Measurements from ENCODE around the gene SLC45A3. TPM values are rescaled to one million over a fixed set of nuclear protein-coding genes. Genes with fewer than 3 reads are reported as not detected.

Gene SLC45A3
- total and polyA plus RNA-seq, 2 of the 8 experiments (the other 6 are each of a cell fraction or from before 2014, with no cell fraction given) = 13.0 to 14.3 TPM

- H4K8ac ChIP-seq (ENCODE audit: extremely low read depth, insufficient read depth, low read length) = no peak overlapping the region
- H2AK5ac ChIP-seq (ENCODE audit: low read depth, low read length) = no peak overlapping the region
- H3K14ac ChIP-seq (ENCODE audit: insufficient read length) = no peak overlapping the region
- H3K23ac ChIP-seq (ENCODE audit: insufficient read length) = no peak overlapping the region
- no peak overlapping the region for H4K91ac ChIP-seq (replicated peaks; ENCODE audit: insufficient read length, low read length)
- no peak overlapping the region for H3K27ac ChIP-seq (ENCODE audit: low read depth, low read length)
- H3K79me1 ChIP-seq (ENCODE audit: low read depth, low read length) = no peaks in the 10 kb centered on the region
- no peak overlapping the region for H3K9ac ChIP-seq (replicated peaks in 1 of 4; ENCODE audit: extremely low read depth in 1 of 4, low read depth in 3 of 4, low read length in 3 of 4)
- no peaks in the 10 kb centered on the region for H3K9me3 ChIP-seq (ENCODE audit: insufficient read depth in 2 of 2, low read depth in 1 of 2, low read length in 1 of 2)
- no peaks in the 10 kb centered on the region for H3K4me1 ChIP-seq (replicated peaks in 1 of 4; ENCODE audit: control insufficient read depth in 3 of 4, insufficient read depth in 4 of 4, low read length in 3 of 4)
- FAIRE-seq = no peak
- H4K20me1 ChIP-seq (replicated peaks in 1 of 2; ENCODE audit: control insufficient read depth in 1 of 2, insufficient read depth in 2 of 2, low read length in 2 of 2) = peaks cover 4 to 5% of the 10 kb centered on the region in 2 experiments
- no peak overlapping the region for H3K4me2 ChIP-seq (ENCODE audit: insufficient read depth in 1 of 2, low read depth in 2 of 2, low read length in 2 of 2)
- no peak overlapping the region for H3K4me3 ChIP-seq (ENCODE audit: extremely low read depth in 1 of 4, insufficient read depth in 2 of 4, low read depth in 3 of 4, low read length in 4 of 4)
- ChIA-PET POLR2A (ENCODE audit: partially characterized antibody) (no interaction called here), CTCF (ENCODE audit: partially characterized antibody) (interaction anchor here (0.7 to 1.2 kb wide), 2 partner anchors 28 to 95 kb away, joined by 3 read pairs; no protein-coding TSS in a partner anchor)
- no peaks in the 10 kb centered on the region for H3K27me3 ChIP-seq (replicated peaks in 1 of 4; ENCODE audit: control insufficient read depth in 3 of 4, extremely low read depth in 1 of 4, insufficient read depth in 3 of 4, low read length in 3 of 4)
- WGBS, 2 experiments (ENCODE audit: extremely low coverage in 1 of 2, insufficient coverage in 1 of 2, insufficient read length in 1 of 2, insufficient replicate concordance in 2 of 2, low coverage in 1 of 2, low lambda C conversion rate in 2 of 2, missing lambda C conversion rate in 1 of 2) = 92% methylated on average over 3 of the region's 3 CpGs; no CpG with 5 or more reads in 1 of the 2 experiments
- no peak overlapping the region for H3K18ac ChIP-seq (ENCODE audit: extremely low read depth, low read length)
- H2AFZ ChIP-seq (ENCODE audit: low read length) = no peak overlapping the region
- H3K79me2 ChIP-seq (ENCODE audit: control insufficient read depth in 1 of 2, insufficient read depth in 2 of 2, low read length in 2 of 2) = peaks cover 0 to 23% of the 10 kb centered on the region in 2 experiments; a peak in 2 of 4 replicates
- H3K23me2 ChIP-seq (ENCODE audit: low read depth, low read length) = peaks cover 2% of the 10 kb centered on the region; the same call in 1 of the 2 replicates
- no peak overlapping the region for H2BK15ac ChIP-seq (ENCODE audit: low read length)
- no peak overlapping the region for H2BK120ac ChIP-seq (replicated peaks; ENCODE audit: low read depth, low read length)
- H3K4ac ChIP-seq (replicated peaks; ENCODE audit: insufficient read length, low read depth, low read length) = no peak overlapping the region
- peaks cover 18 to 77% (median 42%) of the 10 kb centered on the region in 4 experiments for H3K36me3 ChIP-seq (ENCODE audit: control insufficient read depth in 2 of 4, insufficient read depth in 4 of 4, low read length in 3 of 4)
- TF ChIP-seq, protein P1, sequence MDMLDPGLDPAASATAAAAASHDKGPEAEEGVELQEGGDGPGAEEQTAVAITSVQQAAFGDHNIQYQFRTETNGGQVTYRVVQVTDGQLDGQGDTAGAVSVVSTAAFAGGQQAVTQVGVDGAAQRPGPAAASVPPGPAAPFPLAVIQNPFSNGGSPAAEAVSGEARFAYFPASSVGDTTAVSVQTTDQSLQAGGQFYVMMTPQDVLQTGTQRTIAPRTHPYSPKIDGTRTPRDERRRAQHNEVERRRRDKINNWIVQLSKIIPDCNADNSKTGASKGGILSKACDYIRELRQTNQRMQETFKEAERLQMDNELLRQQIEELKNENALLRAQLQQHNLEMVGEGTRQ (IDR thresholded peaks at IDR 0.05; ENCODE audit: low read length) = no peak
- TF ChIP-seq CHD2 (IDR thresholded peaks at IDR 0.05; ENCODE audit: low read length) (no peak), KDM1A (IDR thresholded peaks at IDR 0.05; ENCODE audit: borderline replicate concordance, low read length) (no peak), CTBP2 (IDR thresholded peaks at IDR 0.05; ENCODE audit: borderline replicate concordance, insufficient read depth, insufficient read length, low read length) (no peak), PHF8 (conservative IDR thresholded peaks at IDR 0.05; ENCODE audit: low read depth, low read length) (no peak), TAF7 (optimal IDR thresholded peaks at IDR 0.05; ENCODE audit: borderline replicate concordance, low read depth, low read length) (no peak), CEBPB (IDR thresholded peaks at IDR 0.05; ENCODE audit: low read depth, low read length) (no peak), BACH1 (IDR thresholded peaks at IDR 0.05; ENCODE audit: low read length) (no peak), CREB1 (IDR thresholded peaks at IDR 0.05) (no peak), GABPA (IDR thresholded peaks at IDR 0.05; ENCODE audit: borderline replicate concordance, insufficient read depth, low read length) (no peak), SAP30 (IDR thresholded peaks at IDR 0.05; ENCODE audit: insufficient read depth, insufficient replicate concordance, low read length) (no peak), NRF1 (IDR thresholded peaks at IDR 0.05; ENCODE audit: low read depth, low read length) (no peak), SIRT6 (IDR thresholded peaks at IDR 0.05; ENCODE audit: low read length) (no peak), CHD1 (IDR thresholded peaks at IDR 0.05; ENCODE audit: low read depth, low read length) (no peak)
- no peak overlapping the region for H4K5ac ChIP-seq (ENCODE audit: insufficient read length, low read depth, low read length)
- H3K56ac ChIP-seq (replicated peaks; ENCODE audit: insufficient read length, low read depth, low read length) = no peak overlapping the region
- no peak overlapping the region for H2BK20ac ChIP-seq (ENCODE audit: low read length)
- no peak overlapping the region for H2BK12ac ChIP-seq (ENCODE audit: low read depth, low read length)
- no peak for DNase-seq (ENCODE audit: low read depth in 1 of 2, low spot score in 2 of 2)
- no peak overlapping the region for H2BK5ac ChIP-seq (ENCODE audit: low read depth, low read length)
Measured at GRCh38 chr1:205619376-205619775, 60.9 kb downstream of the SLC45A3 start.

Data from H1 (cell line).